Measurements from ENCODE around the gene MANBA.

GRCh38 chr4:102678695-102679335 lies 82.0 kb downstream of the MANBA start:
- no peak for TF ChIP-seq CTCF (IDR thresholded peaks at IDR 0.05; ENCODE audit: insufficient read depth, low read depth, low read length)
- no peak for TF ChIP-seq EZH2 (IDR thresholded peaks at IDR 0.05; ENCODE audit: insufficient read depth, low read length)

All from astrocyte (in vitro differentiated cells and primary cell).